Stimulated activated CD4-positive, alpha-beta T cell treated with anti-CD3 and anti-CD28 coated beads, Interleukin-12 subunit alpha, Interleukin-12 subunit beta, amount 100 ng/mL, for 4 hours (primary cell): Measurements from ENCODE around the gene IL1R1.
"Not testable (repeated sequence)": the region's sequence is repeated elsewhere in the genome, so short reads cannot be mapped to it uniquely, and the experiment has no call there.

Experiments
- DNase-seq: peaks from one replicate; pipeline ENCODE4 v3.0.0-alpha.2; 2020

The IL1R1 gene, protein sequence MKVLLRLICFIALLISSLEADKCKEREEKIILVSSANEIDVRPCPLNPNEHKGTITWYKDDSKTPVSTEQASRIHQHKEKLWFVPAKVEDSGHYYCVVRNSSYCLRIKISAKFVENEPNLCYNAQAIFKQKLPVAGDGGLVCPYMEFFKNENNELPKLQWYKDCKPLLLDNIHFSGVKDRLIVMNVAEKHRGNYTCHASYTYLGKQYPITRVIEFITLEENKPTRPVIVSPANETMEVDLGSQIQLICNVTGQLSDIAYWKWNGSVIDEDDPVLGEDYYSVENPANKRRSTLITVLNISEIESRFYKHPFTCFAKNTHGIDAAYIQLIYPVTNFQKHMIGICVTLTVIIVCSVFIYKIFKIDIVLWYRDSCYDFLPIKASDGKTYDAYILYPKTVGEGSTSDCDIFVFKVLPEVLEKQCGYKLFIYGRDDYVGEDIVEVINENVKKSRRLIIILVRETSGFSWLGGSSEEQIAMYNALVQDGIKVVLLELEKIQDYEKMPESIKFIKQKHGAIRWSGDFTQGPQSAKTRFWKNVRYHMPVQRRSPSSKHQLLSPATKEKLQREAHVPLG

GRCh38 chr2:102141970-102142828 is at the start of gene IL1R1:
IL1R1 (plus strand) TSS chr2:102142746; CDS start chr2:102157725, 14,979 bp downstream.
- no peak for DNase-seq

- DNase-seq = no peak
Observed at GRCh38 chr2:102093662-102094061, 48.9 kb upstream of the IL1R1 start.

DNA sequence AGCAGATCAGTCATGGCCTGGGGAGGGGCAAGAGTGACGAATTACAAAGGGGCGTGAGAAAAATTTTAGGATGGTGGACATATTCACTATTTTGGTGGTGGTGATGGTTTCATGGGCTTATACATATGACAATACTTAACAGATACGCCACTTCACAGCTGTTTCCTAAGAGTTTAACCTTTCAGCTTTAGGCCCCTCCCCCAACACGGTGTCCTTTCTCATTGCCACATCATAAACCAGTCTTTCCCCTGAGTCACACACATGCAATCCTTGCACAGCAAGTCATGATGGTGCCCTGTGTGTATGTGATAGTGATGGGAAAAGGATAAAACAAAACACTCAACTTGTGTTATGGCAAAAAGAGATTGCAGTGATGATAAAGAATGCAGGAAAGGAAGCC is 47.6 kb upstream of the IL1R1 start:
- no peak for DNase-seq

DNA sequence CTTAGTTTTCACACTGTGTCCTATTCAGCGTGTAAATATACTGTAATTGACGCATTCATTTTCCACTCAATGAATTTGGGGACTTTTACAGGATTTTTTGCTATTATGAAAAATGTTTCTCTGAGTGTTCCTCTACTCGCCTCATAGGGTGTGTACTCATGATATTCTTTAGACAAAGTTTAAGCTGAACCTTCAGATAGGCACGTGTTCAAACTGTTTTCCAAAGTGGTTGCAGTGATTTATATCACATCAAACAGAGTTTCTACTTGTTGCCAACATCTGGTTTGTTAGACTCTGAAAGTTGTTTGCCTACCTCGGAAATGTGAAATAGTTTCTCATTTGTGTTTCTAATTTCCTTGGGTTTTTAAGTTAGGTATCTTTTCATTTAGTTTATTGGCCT is 46.4 kb upstream of the IL1R1 start:
- DNase-seq = no peak

GRCh38 chr2:102098756-102099155 is 43.8 kb upstream of the IL1R1 start:
- no peak for DNase-seq

GRCh38 chr2:102099536-102100298 is 42.8 kb upstream of the IL1R1 start:
- no peak for DNase-seq

DNA sequence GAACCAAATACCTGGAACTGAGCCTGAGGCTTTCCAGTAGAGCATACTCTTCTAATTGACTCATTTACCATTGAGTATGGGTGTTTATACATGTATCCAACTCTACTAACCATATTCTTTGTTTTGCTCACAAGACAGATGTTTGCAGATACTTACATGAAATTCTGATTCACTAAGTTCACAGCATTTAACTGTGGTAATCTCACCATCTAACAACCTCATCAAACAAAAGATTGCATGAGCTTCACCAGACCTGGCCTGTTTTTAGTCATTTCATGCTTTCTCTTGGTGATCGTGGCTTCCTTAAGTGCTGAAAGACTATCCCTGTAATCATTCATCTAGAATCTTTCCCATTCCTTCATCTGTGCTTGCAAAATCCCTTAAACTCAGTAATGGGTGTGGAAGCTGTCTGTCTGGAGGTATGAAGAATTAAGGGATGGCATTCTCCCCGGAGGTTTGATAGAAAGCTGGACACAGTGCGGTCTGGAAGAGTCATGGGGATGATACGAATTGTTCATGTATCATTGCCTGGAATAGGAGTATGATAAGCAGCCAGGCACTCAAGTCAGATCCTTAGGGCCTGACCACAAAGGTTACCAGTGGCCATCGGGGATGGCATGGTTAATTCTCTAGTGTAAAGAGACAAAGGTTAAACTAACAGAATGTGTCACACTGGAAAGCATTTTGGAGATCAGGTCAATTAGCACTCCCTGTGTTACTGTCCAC is 42.0 kb upstream of the IL1R1 start:
- no peak for DNase-seq

- no peak for DNase-seq
Observed at GRCh38 chr2:102101097-102101848, 41.3 kb upstream of the IL1R1 start.

- DNase-seq = no peak
Observed at GRCh38 chr2:102101849-102102635, 40.5 kb upstream of the IL1R1 start.

DNA sequence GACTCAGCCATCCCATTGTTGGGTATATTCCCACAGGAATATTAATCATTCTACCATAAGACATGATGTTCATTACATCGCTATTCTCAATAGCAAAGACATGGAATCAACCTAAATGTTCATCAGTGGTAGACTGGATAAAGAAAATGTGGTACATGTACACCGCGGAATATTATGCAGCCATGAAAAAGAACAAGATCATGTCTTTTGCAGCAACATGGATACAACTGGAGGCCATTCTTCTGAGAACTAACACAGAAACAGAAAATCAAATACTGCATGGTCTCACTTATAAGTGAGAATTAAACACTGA is 40.0 kb upstream of the IL1R1 start:
- DNase-seq = not testable (repeated sequence)

- DNase-seq = no peak
Observed at GRCh38 chr2:102103284-102103683, 39.3 kb upstream of the IL1R1 start.

DNA sequence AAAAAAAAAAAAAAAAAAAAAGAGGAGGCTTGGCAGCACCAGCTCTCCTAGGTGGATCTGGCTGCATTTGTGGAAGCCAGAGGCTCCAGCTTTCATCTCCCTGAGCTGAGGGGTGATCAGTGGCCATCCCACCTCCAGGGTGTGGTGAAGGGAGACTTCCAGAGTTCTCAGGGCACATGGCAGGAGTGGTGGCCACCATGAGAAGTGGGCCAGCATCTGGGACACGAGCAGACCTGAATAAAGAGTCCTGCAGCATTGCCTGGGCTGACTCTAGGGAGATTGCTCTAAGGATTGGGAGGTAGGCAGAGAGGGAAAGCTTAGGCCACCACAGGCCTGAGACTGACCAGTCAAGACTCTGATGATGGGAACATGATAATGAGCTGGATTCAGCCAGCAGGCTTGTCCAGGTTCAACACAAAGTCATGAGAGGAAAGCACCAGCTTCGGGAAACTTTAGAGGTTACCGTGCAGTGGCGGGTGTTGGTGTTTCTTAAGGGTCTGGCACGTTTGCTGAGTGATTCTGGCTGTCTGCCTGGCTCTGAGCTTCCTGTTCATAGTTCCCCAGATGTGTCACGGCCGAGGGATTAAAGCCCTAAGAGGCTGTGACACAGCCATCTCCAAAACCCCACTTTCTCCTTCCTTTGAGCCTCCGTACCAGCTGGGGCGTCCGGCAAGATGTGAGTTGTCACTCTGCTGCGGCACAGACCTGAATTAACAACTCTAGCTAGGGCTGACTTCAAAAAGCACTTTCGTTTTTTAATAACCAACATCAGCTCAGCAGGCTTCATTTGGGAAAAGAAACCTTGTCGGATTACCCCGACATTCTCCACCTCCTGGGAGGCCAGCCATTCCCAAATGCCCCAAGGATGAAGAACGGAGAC is 38.3 kb upstream of the IL1R1 start:
- peak; percentile 64 for DNase-seq

DNA sequence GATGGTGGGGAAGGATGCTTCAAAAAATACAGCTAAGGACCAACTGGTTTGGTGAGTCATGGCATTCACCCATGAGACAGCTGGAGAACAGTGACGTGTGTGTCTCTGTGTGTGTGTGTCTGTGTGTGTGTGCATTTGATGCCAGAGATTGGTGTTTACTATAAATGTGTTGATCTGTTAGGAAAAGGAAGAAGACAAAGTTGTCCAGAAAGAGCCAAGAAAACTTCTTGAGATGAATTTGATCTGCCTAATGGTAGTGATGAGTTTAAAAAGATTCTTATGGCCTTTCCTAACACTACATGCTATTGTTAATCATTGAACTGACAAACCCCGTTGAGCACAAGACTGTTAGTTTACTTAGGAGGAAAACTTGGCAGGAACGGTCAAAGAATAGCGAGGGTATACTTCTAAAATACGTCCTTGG is 36.4 kb upstream of the IL1R1 start:
- DNase-seq = no peak

GRCh38 chr2:102106813-102107740 is 35.5 kb upstream of the IL1R1 start:
- not testable (repeated sequence) for DNase-seq

DNA sequence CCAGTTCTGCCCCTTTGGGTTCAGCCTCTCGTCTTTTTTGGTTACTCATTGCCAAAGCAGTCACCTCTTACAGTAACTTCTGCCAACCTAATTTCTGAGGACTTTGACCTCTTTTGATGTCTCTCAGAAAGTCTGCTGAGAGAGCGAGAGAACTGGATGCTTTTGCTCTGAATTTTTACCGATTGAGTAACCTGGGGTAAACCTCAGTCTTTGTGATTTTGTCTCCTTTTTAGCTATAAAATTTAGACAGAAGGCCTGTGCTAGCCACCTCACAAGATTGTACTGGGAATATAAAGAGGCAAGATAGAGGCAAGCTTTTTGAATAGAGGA is 34.8 kb upstream of the IL1R1 start:
- no peak for DNase-seq

DNA sequence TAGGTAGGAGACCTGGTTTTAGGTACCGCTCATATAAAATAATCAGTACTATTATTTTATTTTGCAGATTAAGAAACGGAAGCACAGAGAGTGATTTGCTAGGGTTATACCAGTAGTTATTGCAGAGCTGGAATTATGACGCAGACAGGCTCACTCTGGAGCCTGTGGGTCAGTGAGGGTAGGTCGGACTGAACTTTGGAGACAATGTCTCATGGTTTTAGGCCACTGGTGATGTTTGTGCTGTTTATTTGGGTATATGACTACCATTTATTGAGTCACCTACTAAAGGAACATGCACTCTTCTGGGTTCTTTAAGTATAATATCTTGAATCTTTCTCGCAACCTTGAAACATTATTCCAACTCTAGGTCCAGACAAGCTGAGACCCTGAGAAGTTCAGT is 33.5 kb upstream of the IL1R1 start:
- no peak for DNase-seq

DNA sequence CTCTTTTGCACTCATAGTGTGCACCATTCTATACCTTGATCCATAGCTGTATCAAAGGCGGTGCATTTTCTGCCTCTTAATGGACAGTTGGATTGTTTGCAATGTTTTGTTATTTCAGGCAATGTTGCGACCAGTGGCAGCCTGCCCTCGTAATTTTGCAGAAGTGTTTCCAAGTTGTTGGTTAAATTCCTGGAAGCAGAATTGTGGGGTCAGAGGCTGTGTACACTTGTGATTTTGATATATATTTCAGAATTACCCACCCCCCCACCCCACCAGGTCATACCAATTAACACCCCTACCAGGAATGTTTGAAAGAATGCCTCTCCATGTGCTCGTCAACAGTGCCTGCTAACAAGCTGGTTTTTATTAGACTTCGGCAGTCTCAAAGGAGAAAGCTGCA is 32.4 kb upstream of the IL1R1 start:
- no peak for DNase-seq

DNA sequence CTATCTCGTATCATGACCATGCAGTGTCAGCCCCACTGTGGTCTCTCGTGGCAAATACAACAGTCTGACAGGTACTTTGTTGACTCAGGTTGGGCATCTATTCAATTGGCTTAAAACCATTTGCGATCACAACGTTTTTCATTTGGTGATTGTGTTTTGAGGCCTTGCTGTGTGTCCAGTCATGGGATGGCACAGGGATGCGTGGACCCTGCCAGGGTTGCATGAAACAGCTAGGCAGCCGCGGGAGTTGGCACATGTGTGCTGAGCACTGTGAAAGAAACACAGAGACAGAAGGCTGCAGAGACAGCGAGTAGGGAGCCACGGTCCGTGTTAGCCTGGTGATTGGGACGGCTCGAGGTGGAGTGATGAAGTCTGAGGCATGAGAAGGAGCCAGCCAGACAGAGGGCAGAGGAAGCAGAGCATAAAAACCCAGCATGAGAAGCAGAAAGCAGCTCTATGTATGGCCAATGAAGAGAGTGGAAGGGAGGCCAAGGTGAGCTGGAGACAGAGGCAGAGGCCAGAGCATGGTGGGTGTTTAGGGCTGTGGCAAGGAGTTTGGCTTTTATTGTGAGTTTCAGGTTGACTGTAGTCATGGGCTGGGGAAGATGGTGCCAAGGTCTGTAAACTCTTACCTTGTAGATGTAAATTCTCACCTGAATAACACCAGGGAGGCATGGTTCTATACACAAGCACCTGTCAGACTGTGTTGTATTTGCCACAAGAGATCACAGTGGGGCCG is 31.8 kb upstream of the IL1R1 start:
- no peak for DNase-seq
